ENCODE data around the gene TBATA.
"Not testable (repeated sequence)": the region's sequence is repeated elsewhere in the genome, so short reads cannot be mapped to it uniquely, and the experiment has no call there.

Gene TBATA

DNA sequence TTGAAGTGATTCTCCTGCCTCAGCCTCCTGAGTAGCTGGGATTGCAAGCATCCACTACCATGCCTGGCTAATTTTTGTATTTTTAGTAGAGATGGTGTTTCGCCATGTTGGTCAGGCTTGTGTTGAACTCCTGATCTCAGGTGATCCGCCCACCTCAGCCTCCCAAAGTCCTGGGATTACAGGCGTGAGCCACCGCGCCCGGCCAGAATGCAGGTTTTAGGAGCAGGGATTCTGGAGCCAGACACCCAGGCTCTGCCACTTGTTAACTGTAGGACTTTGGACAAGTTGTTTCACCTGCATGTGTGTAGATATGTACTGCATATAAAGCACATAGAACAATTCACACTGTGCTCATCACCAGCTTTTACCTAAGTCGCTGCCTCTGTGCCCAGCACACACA, 14.7 kb downstream of the TBATA start:
- H2AFZ ChIP-seq (ENCODE audit: low read length, unreplicated experiment); H3K79me2 ChIP-seq (ENCODE audit: control insufficient read depth, insufficient read depth, low read length, unreplicated experiment); H3K4me1 ChIP-seq (ENCODE audit: control insufficient read depth, insufficient read depth, low read length, unreplicated experiment); H3K4me3 ChIP-seq (ENCODE audit: low read depth, low read length); H3K36me3 ChIP-seq (ENCODE audit: insufficient read depth, low read length); H3K27ac ChIP-seq (ENCODE audit: low read depth, low read length): not testable (repeated sequence)
- peaks cover 17% of the 10 kb centered on the region for H3K27me3 ChIP-seq (ENCODE audit: insufficient read depth, low read length)

DNA sequence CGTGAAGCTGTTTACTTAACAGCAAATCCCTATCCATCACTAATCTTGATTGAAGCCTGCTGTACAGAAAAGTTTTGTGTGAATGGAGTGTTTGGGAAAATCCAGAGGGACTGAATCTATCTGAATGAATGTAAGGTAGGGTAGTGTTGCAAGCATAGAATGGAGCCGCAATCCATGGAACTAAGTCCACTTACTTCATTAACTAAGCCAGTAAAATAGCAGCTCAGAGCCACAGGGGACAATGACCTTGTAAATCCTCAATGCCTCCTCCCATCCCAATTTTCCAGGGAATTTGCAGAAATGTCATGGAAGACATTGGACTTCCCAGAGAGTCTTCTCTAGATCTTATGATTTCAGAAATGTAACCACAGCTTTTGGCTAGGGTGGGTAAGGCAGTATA, 15.2 kb downstream of the TBATA start:
- no peaks in the 10 kb centered on the region for H3K36me3 ChIP-seq (ENCODE audit: insufficient read depth, low read length)
- no peaks in the 10 kb centered on the region for H3K4me1 ChIP-seq (ENCODE audit: control insufficient read depth, insufficient read depth, low read length, unreplicated experiment)
- no peaks in the 10 kb centered on the region for H3K79me2 ChIP-seq (ENCODE audit: control insufficient read depth, insufficient read depth, low read length, unreplicated experiment)
- no peak overlapping the region for H2AFZ ChIP-seq (ENCODE audit: low read length, unreplicated experiment)
- H3K27me3 ChIP-seq (ENCODE audit: insufficient read depth, low read length) = peaks cover 21% of the 10 kb centered on the region
- no peak overlapping the region for H3K27ac ChIP-seq (ENCODE audit: low read depth, low read length)
- H3K4me3 ChIP-seq (ENCODE audit: low read depth, low read length) = no peak overlapping the region

DNA sequence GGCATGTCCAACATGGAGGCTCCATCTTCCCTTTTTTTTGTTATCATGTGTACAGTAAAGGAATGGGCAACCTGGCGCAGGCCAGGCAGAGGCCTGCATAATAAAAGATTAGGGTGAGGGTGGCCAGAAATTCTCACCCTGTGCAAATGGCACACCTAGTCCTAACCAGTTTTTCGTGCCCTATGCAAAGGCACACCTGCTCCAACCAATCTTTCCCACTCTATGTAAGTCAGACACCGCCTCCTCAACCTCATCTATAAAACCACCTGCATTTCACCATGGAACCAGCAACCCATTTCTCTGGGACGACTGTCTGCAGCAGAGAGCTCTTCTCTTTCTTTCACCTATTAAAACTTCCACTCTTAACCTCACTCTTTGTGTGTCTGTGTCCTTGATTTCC, 16.1 kb downstream of the TBATA start:
- Histone ChIP-seq H3K4me1 (ENCODE audit: control insufficient read depth, insufficient read depth, low read length, unreplicated experiment) (no peaks in the 10 kb centered on the region), H2AFZ (ENCODE audit: low read length, unreplicated experiment) (no peak overlapping the region), H3K36me3 (ENCODE audit: insufficient read depth, low read length) (no peaks in the 10 kb centered on the region), H3K27ac (ENCODE audit: low read depth, low read length) (no peak overlapping the region), H3K79me2 (ENCODE audit: control insufficient read depth, insufficient read depth, low read length, unreplicated experiment) (no peaks in the 10 kb centered on the region), H3K4me3 (ENCODE audit: low read depth, low read length) (no peak overlapping the region), H3K27me3 (ENCODE audit: insufficient read depth, low read length) (peaks cover 22% of the 10 kb centered on the region)

DNA sequence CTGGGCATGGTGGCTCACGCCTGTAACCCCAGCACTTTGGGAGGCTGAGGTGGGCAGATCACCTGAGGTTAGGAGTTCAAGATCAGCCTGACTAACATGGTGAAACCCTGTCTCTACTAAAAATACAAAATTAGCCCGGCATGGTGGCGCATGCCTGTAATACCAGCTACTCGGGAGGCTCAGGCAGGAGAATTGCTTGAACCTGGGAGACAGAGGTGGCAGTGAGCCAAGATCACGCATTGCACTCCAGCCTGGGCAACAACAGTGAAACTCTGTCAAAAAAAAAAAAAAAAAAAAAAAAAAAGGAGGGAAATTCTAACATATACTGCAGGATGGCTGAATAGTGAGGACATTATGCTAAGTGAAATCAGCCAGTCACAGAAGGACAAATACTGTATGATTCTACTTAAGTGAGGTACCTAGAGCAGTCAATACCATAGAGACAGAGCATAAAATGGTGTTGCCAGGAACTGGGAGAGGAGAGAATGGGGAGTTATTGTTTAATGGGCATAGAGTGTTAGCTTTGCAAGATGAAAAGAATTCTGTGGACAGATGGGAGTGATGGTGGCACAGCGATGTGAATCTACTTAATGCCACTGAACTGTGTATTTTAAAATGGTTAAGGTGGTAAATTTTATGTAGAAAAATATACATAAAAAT, 17.0 kb downstream of the TBATA start:
- not testable (repeated sequence) for H3K4me3 ChIP-seq (ENCODE audit: low read depth, low read length)

DNA sequence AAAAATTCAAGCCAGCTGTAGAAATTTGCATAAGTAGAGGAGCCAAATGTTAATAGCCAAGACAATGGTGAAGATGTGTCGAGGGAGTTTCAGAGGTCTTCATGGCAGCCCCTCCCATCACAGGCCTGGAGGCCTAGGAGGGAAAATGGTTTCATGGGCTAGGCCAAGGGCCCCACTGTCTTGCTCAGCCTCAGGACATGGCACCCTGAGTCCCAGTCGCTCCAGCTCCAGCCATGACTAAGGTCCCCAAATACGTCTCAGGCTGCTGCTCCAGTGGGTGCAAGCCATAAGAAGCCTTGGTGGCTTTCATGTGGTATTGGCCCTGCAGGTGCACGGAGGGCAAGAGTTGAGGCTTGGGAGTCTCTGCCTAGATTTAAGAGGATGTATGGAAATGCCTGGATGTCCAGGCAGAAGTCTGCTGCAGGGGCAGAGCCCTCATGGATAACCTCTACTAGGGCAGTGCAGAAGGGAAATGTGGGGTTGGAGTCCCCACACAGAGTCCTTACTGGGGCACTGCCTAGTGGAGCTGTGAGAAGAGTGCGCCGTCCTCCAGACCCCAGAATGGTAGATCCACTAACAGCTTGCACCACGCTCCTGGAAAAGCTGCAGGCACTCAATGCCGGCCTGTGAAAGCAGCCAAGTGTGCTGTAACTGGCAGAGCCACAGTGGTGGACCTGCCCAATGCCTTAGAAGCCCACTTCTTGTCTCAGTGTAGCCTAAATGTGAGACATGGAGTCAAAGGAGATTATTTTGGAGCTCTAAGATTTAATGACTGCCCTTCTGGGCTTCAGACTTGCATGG, 19.2 kb downstream of the TBATA start:
- H3K27ac ChIP-seq (ENCODE audit: low read depth, low read length) = no peak overlapping the region
- H3K27me3 ChIP-seq (ENCODE audit: insufficient read depth, low read length) = peaks cover 22% of the 10 kb centered on the region
- no peak overlapping the region for H2AFZ ChIP-seq (ENCODE audit: low read length, unreplicated experiment)
- H3K4me3 ChIP-seq (ENCODE audit: low read depth, low read length) = no peak overlapping the region
- no peaks in the 10 kb centered on the region for H3K4me1 ChIP-seq (ENCODE audit: control insufficient read depth, insufficient read depth, low read length, unreplicated experiment)
- H3K36me3 ChIP-seq (ENCODE audit: insufficient read depth, low read length) = no peaks in the 10 kb centered on the region
- H3K79me2 ChIP-seq (ENCODE audit: control insufficient read depth, insufficient read depth, low read length, unreplicated experiment) = no peaks in the 10 kb centered on the region

More for the DNA sequence above, 17.0 kb downstream of the TBATA start:
- not testable (repeated sequence) for H3K36me3 ChIP-seq (ENCODE audit: insufficient read depth, low read length); H2AFZ ChIP-seq (ENCODE audit: low read length, unreplicated experiment); H3K4me1 ChIP-seq (ENCODE audit: control insufficient read depth, insufficient read depth, low read length, unreplicated experiment); H3K27ac ChIP-seq (ENCODE audit: low read depth, low read length); H3K79me2 ChIP-seq (ENCODE audit: control insufficient read depth, insufficient read depth, low read length, unreplicated experiment)
- peaks cover 22% of the 10 kb centered on the region for H3K27me3 ChIP-seq (ENCODE audit: insufficient read depth, low read length)

DNA sequence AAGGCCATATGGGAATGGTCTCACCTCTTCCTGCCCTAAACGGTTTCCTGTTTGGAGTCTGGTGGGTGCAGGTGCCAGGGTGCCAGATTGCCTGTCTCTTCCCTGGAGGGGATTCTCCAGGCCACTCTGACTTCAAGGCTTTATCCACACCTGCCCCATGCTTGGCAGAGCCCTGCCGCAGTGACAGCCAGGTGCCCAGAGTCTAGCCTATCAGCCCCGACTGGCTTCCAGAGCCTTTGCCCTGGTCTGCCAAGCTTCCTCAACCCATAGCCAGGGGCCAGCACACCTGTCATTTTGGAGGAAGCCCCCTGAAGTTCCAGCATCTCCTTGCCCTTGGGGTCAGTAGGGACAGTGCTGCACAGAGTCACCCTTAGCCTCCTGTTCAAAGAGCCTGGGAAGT, 21.6 kb downstream of the TBATA start:
- H3K4me3 ChIP-seq (ENCODE audit: low read depth, low read length) = no peak overlapping the region
- no peaks in the 10 kb centered on the region for H3K4me1 ChIP-seq (ENCODE audit: control insufficient read depth, insufficient read depth, low read length, unreplicated experiment)
- H3K36me3 ChIP-seq (ENCODE audit: insufficient read depth, low read length) = no peaks in the 10 kb centered on the region
- H3K27me3 ChIP-seq (ENCODE audit: insufficient read depth, low read length) = peaks cover 8% of the 10 kb centered on the region
- no peak overlapping the region for H2AFZ ChIP-seq (ENCODE audit: low read length, unreplicated experiment)
- no peaks in the 10 kb centered on the region for H3K79me2 ChIP-seq (ENCODE audit: control insufficient read depth, insufficient read depth, low read length, unreplicated experiment)
- H3K27ac ChIP-seq (ENCODE audit: low read depth, low read length) = no peak overlapping the region

DNA sequence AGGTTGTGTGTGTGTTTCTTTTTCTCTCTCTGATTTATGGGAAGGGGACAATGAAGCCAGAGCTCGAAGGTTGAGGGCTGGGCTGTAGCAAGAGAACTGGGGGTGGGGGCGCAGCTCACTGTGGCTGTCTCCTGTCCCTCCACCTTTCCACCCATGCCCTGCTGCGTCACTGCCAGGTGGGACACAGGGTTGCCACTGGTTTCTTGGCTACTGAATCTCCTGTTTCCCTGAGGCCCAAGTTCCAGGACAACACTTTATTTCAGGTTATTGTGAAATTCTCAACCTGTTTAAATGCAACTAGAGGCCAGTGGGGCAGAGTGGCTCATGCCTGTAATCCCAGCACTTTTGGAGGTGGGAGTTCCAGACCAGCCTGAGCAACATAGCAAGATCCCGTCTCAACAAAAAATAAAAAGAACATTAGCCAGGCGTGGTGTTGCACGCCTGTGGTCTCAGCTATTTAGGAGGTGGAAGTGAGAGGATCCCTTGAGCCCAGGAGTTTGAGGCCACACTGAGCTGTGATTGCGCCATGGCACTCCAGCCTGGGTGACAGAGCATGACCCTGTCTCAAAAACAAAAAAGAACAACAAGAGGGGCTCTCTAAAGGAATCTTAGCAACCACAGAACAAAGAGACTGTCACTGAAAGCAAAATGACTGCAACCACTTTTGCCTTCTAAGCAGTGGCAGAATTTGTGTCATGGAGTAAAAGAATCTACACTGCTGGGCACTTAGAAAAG, 22.6 kb downstream of the TBATA start:
- peaks cover 4% of the 10 kb centered on the region; the same call in 1 of the 2 replicates for H3K27me3 ChIP-seq (ENCODE audit: insufficient read depth, low read length)
- no peaks in the 10 kb centered on the region for H3K36me3 ChIP-seq (ENCODE audit: insufficient read depth, low read length)
- no peak overlapping the region for H3K27ac ChIP-seq (ENCODE audit: low read depth, low read length)
- H2AFZ ChIP-seq (ENCODE audit: low read length, unreplicated experiment) = no peak overlapping the region
- H3K4me1 ChIP-seq (ENCODE audit: control insufficient read depth, insufficient read depth, low read length, unreplicated experiment) = no peaks in the 10 kb centered on the region
- H3K79me2 ChIP-seq (ENCODE audit: control insufficient read depth, insufficient read depth, low read length, unreplicated experiment) = no peaks in the 10 kb centered on the region
- no peak overlapping the region for H3K4me3 ChIP-seq (ENCODE audit: low read depth, low read length)

DNA sequence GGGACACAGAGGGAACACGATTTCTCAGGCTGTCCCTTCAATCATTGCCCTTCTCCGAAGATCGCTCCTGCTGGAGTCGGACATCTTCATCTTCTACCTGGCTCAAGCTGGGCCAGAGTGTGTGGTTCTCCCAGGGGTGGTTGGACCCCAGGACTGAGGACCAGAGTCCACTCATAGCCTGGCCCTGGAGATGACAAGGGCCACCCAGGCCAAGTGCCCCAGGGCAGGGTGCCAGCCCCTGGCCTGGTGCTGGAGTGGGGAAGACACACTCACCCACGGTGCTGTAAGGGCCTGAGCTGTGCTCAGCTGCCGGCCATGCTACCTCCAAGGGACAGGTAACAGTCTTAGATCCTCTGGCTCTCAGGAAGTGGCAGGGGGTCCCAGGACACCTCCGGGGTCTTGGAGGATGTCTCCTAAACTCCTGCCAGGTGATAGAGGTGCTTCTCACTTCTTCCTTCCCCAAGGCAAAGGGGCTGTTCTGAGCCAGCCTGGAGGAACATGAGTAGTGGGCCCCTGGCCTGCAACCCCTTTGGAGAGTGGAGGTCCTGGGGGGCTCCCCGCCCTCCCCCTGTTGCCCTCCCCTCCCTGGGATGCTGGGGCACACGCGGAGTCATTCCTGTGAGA, 23.3 kb downstream of the TBATA start:
- Histone ChIP-seq H3K4me3 (ENCODE audit: low read depth, low read length) (no peak overlapping the region), H3K4me1 (ENCODE audit: control insufficient read depth, insufficient read depth, low read length, unreplicated experiment) (no peaks in the 10 kb centered on the region), H3K27ac (ENCODE audit: low read depth, low read length) (no peak overlapping the region), H2AFZ (ENCODE audit: low read length, unreplicated experiment) (no peak overlapping the region), H3K36me3 (ENCODE audit: insufficient read depth, low read length) (no peaks in the 10 kb centered on the region), H3K79me2 (ENCODE audit: control insufficient read depth, insufficient read depth, low read length, unreplicated experiment) (no peaks in the 10 kb centered on the region), H3K27me3 (ENCODE audit: insufficient read depth, low read length) (peaks cover 4% of the 10 kb centered on the region; the same call in 1 of the 2 replicates)

DNA sequence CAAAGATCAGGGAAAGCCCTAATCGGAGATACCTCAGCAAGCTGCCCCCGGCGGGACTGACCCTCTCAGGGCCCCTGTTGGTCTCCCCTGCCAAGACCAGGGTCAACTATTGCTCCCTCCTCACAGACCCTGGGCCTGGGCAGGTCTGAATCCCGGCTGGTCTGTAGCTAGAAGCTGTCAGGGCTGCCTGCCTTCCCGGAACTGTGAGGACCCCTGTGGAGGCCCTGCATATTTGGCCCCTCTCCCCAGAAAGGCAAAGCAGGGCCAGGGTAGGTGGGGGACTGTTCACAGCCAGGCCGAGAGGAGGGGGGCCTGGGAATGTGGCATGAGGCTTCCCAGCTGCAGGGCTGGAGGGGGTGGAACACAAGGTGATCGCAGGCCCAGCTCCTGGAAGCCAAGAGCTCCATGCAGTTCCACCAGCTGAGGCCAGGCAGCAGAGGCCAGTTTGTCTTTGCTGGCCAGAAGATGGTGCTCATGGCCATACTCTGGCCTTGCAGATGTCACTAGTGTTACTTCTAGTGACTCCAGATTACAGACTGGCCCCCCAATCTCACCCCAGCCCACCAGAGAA, 24.1 kb downstream of the TBATA start:
- Histone ChIP-seq H3K27ac (ENCODE audit: low read depth, low read length) (no peak overlapping the region), H3K4me1 (ENCODE audit: control insufficient read depth, insufficient read depth, low read length, unreplicated experiment) (no peaks in the 10 kb centered on the region), H3K4me3 (ENCODE audit: low read depth, low read length) (no peak overlapping the region), H3K79me2 (ENCODE audit: control insufficient read depth, insufficient read depth, low read length, unreplicated experiment) (no peaks in the 10 kb centered on the region), H3K36me3 (ENCODE audit: insufficient read depth, low read length) (no peaks in the 10 kb centered on the region), H2AFZ (ENCODE audit: low read length, unreplicated experiment) (no peak overlapping the region), H3K27me3 (ENCODE audit: insufficient read depth, low read length) (peaks cover 4% of the 10 kb centered on the region; the same call in 1 of the 2 replicates)

DNA sequence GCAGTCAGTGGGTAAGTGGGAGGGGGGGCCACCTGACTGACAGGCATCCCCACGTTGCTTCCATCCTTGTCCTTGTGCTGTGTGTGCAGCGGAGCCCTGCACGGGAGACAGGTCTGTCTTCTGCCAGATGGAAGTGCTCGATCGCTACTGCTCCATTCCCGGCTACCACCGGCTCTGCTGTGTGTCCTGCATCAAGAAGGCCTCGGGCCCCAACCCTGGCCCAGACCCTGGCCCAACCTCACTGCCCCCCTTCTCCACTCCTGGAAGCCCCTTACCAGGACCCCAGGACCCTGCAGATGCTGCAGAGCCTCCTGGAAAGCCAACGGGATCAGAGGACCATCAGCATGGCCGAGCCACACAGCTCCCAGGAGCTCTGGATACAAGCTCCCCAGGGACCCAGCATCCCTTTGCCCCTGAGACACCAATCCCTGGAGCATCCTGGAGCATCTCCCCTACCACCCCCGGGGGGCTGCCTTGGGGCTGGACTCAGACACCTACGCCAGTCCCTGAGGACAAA, 24.8 kb downstream of the TBATA start:
- Histone ChIP-seq H3K79me2 (ENCODE audit: control insufficient read depth, insufficient read depth, low read length, unreplicated experiment) (no peaks in the 10 kb centered on the region), H2AFZ (ENCODE audit: low read length, unreplicated experiment) (no peak overlapping the region), H3K27ac (ENCODE audit: low read depth, low read length) (no peak overlapping the region), H3K36me3 (ENCODE audit: insufficient read depth, low read length) (no peaks in the 10 kb centered on the region), H3K4me3 (ENCODE audit: low read depth, low read length) (no peak overlapping the region), H3K27me3 (ENCODE audit: insufficient read depth, low read length) (peaks cover 4% of the 10 kb centered on the region; the same call in 1 of the 2 replicates), H3K4me1 (ENCODE audit: control insufficient read depth, insufficient read depth, low read length, unreplicated experiment) (no peaks in the 10 kb centered on the region)

All from ACC112 (cell line).